HL-60/S4 treated with retinoic acid at 250 ng/mL for 4 days and 3 days (cell line): ENCODE results near the gene TFEB.
"Not testable (repeated sequence)": the region's sequence is repeated elsewhere in the genome, so short reads cannot be mapped to it uniquely, and the experiment has no call there.

Source experiments
- in situ Hi-C: fragments of 300-500 bp; cut with MboI; formaldehyde crosslinking; loops from 2 replicates; pipeline ENCODE4 v1.7.0; 2022; ENCODE audit warnings: low sequenced_read_pairs

Gene TFEB

DNA sequence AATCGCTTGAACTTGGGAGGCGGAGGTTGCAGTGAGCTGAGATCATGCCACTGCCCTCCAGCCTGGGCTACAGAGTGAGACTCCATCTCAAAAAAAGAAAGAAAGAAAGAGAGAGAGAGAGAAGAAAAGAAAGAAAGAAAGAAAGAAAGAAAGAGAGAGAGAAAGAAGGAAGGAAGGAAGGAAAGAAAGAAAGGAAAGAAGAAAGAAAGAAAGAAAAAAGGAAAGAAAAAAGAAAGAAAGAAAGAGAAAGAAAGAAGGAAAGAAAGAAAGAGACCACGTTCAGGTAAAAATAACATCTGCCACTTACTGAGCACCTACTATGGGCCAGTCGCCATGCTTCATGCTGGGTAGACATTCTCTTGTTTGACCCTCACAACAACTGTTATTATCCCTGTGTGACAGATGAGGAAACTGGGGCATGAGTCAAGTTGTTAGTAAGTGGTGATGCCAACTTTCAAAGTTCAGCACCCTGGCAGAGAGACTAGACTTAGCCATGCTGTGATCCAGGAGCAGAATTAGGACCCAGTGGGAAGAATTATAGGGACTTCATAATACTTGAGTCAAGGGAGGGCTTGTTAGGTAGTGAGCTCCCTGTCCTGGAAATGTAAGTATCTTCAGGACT, 30.7 kb upstream of the TFEB start:
- in situ Hi-C loops: not testable (repeated sequence)

DNA sequence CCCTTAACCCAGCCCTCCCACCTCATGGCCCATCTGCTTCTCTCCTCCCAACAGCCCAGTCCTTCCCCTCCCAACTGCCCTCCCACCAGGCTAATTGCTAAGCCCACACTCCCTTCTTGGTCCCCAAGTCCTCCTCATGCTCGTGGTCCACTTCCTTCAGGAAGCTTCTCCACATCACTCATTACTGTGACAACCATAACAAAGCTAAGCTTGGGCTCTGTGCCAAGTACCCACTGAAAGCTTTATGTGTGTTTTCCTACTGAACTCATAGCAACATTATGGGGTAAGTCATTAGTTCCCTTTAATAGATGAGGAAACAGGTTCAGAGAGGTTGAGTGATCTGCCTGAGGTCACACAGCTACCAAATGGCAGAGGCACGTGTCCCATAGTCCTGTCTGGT, 28.1 kb upstream of the TFEB start:
- in situ Hi-C loops: no loop called here

DNA sequence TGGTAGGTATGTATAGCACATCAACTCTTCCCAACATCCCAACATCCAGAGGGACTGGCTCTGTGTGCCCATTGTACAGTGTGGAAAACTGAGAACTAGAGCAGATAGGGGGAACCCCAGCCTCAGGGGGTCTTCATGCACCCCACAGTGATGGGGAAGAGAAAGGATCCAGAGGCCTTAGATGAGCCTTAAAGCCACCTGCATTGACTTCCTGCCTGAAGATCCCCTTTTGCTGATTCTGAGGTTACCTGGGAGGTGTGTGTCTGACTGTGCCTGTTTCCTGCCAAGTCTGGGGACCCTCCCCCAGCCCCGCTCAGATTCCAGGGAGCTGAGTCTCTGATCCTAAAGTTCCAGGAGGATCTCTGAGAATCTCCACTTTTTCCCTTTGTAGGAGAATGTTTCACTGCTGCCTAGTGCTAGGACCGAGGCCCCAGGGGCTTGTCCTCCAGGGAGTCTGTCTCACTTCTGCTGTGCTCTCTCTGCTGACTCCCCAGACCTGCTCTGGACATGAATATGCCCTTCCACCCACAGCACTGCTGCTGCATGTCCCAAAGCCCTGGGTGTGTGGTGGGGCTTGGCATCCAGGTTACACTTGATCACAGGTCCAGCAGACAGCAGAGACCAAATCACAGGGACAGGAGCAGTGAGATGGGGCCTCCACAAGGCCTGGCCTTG, 24.6 kb upstream of the TFEB start:
- in situ Hi-C loops: no loop called here

DNA sequence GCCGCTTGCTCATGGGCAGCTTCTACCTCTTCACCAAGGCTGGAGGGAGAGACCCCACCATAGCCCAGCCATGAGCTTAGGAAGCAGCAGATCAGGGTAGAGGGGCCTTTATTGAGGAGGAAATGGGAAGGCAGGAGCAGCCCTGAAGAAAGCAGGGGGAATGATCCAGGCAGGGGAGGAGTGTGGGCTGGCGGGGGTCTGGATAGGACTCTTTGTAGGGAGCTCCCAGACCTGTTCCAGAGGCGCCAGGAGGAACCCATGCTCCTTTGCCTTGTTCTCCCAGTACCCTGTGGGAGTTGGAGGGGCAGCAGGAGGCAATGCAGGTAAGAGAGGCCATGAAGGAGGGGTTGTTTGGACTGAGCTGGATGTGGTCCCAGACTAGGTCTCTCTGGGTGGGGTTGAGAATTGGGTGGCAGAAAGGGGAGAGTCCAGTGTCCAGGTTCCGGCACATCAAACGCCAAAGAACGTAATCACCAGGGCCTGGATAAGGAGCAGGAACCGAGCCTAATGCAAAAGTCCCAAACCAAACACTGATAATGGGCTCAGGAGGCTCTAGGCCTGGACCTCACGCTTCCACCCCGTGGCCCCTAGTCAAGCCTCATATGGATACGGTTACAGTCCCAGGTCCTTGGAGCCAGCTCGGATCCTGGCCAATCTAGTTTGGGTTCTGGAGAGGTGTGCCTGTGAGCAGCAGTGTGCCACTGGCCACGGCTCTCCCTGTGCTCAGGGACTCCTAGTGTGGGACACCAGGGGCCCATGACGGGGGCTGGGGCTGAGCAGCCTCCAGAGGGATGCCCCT, 23.9 kb upstream of the TFEB start:
- in situ Hi-C loops: no loop called here

DNA sequence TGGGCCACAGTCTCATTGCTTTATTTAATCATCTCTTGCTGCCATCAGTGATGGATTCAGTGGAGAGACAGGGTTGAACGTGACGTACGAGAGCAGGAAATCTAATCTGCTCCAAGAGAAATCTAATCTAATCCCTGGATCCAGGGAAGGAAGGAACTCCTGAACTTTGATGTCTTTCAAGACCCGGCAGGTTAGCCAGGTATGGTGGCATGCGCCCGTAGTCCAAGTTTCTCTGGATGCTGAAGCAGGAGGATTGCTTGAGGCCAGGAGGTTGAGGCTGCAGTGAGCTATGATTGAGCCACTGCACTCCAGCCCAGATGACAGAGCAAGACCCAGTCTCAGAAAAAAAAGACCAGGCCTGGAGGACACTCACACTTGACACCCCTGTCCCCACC, 23.2 kb upstream of the TFEB start:
- in situ Hi-C loops: no loop called here

DNA sequence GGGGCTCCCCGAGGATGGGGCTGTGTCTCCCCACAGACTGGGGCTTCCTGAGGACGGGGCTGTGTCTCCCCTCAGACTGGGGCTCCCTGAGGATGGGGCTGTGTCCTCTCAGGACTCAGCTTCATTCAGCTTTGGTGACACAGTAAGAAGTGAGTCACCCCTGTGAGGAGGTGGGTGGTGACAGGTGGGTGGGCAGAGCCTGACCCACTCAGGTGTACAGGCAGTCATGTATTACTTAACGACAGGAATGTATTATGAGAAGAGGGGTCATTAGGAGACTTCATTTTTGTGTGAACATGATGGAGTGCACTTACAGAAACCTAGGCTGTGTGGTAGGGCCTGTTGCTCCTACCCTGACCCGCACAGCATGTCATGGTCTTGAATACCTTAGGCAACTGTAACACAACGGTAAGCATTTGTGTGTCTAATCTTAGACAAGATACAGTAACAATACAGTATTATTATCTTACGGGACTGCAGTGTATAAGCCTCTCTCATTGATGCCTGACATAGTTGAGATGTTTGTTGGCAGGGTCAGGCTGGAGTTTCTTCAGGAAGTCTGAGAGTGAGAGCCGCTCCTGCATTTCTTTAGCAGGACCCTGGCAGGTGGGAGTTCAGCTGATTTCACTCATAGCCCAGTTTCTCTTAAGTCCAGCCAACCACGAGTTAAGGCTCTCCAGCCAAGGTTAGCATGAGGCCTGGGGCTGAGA, 22.7 kb upstream of the TFEB start:
- in situ Hi-C loops: no loop called here

DNA sequence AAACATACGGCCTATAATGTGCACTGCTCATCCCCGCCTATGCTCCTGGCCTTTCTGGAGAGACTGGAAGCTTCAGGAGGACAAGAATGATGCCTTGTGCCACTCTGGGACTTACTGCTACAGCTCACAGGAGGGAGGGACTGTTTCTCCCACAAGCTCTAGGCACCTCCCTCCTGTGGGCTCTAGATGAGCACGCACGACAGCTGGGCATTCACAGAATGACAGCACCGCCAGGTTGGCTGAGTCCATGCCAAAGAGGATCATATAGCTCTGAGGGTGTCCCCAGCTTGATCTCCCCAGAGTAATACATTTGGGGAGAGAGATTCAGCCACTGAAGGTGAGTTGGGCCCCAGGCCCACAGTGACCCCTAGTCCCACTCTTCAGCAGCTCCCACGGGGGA, 21.9 kb upstream of the TFEB start:
- in situ Hi-C loops: no loop called here

DNA sequence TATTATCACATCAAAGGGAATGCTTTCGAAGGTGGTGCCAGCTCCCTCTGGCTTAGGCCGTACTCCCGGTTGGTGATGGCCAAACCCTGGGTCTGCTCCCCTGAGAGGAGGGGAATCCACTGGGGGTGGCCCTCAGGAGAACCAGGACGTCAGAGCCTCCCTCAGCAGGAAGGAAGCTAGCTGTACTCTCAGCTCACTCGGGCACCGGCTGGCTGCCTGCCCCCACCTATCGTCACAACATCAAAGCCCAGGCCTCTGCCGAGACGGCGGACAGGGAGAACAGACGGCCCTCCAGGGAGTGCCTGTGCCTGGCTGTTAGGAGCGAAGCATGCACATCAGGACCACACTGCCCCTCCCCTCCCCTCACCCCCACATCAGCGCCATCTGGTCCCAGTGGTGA, 20.9 kb upstream of the TFEB start:
- in situ Hi-C loops: no loop called here

DNA sequence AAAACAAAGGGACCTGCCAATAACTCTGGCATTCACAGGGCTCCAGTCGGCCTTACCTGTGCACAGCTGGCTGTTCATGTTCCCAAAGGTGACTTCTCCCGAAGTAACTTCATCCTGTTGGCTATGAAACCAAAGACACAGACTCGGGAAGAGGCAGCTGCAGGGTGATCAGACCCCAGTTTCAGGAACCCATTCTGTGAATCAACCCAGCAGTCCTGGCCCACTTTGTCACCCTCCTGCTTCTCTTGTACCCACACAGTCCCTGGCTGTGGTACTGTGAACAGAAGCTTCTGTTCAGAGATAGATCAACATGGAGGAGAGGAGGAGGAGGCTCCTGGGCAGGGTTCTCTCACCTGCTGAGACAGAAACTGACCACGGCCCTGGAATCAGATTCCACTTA, 20.5 kb upstream of the TFEB start:
- in situ Hi-C loops: no loop called here

DNA sequence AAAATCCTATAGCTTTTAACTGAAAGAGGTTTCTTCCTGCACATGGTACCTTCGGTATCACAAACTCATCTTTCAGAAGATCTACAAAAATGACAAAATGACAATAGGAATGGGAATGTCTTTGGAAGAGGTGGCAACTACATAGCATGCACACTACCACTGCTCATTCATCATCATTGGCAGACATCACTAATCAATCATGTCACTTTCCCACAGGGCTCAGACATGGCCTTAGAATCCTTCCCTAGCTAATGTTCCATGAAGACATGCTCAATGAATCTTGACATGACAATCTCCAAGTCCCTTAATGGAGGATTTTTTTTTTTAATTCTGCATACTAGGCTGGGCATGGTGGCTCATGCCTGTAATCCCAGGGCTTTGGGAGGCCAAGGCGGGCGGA, 15.0 kb upstream of the TFEB start:
- in situ Hi-C loops: no loop called here

DNA sequence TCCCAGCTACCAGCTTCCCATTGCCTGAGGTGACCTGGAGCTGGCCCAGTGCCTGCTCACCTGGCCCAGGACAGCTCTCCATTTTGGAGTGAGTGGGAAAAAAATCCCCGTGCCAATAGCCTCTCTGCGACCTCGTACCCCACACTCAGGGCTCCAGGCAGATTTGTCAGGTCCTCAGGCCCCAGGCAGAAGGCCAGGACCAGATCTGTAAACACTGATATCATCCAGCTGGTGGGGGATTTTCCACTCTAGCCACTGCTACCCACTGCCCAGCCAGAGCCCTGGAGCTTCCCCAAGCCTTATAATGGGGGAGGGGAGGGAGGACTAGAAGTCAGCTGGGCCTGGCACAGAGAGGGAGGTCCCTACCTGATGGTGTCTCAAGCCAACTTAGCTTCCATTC, 13.1 kb upstream of the TFEB start:
- in situ Hi-C loops: no loop called here

DNA sequence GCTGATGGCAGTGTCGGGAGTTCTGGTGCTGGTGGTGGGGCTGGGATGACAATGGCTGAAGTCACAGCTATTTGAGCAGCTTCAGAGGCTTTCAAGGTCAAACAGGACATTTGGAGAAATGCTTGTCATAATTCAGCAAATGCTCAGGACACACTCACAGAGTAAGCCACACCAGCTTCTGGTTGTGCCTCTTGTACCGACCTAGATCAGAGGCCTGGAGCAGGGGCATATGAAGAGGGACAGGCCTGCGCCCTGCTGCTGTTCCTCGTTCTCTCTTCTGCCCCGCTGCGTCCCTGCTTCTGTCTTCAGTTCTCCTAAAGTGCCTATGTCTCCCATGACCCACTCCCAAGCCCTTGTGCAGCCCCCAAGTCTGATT, 12.7 kb upstream of the TFEB start:
- in situ Hi-C loops: no loop called here

DNA sequence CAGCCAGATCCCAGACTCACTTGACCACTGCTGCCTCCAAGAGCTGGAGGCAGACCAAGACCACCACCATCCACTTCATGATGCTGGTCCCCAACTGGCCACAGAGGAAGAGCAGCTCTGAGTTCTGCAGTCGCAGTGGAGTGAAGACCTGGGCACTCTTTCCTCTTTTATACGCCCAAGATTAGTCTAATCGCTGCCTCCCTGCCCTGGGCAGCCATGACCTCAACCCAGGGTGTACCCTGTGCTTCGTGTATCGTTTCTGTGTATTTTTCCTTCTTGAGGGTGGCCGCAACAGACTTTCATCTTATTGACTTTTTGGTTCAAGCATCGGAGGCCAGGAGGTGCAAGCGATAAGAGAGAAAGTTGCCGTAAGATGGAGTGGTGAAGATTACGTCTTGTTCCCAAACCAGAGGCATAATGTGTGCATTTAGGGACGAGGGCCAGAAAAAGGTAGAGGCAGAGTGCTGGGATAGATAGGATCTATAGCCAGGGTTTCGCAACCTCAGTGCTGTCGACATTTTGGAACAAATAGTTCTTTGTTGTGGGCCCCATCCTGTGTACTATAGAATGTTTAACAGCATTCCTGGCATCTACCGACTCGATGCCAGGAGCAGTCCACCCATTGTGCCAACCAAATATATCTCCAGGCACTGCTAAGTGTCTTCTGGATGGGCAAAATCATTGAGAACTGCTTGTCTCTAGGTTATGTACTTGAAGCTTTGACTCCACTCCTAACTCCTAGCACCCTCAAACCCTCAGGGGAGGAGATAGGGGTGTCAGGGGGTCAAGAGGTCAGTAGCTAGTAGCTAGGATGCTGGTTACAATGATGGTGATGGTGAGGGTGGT, 12.1 kb upstream of the TFEB start, which contains the start of gene PGC:
Gene PGC, minus strand, starts transcription at position 142 of the 846 bp plus-strand sequence. Its CDS starts 63 bp downstream, at position 79.
- in situ Hi-C loops: no loop called here

DNA sequence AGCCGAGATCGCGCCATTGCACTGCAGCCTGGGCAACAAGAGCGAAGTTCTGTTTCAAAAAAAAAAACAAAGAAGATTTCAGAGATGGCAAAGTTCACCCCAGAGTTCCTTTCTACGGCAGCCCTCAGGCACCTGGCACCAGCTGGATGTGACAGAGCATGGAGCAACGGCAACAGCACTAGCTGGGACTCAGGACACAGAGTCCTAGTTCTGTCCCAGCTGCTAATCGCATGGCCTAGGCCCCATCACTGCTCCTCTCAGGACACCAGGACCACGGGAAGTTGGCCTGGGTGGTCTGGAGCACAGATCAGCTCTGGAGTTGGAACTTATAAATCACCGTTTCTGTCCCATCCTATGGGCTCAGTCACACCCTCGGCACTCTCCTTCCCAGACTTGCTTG, 10.7 kb upstream of the TFEB start:
- in situ Hi-C loops: no loop called here

DNA sequence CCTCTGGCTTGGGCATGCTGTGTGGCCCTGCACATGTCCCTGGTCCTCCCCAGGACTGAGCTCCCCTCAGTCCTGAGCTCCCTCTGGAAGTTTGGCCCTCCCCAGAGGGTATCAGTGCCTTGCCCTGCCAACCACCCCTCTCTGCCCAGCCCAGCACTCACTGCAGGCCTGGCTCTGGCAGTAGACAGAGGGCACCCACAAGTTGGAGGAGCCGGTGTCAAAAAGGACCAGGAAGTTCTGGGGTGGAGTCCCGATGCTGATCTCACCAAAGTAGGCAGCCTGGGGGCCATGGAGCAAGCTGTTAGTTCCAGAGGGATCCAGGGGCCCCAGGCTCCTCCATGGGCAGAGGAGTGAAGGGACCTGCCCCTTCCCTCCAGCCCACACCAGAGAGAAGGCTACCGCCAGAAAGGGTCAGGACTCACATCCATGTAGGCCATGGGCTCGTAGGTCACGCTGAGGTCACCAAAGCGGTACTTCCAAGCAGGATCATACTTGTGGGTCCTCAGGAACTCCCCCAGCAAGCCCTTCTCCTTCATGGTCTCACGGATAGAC, 8.9 kb upstream of the TFEB start:
- in situ Hi-C loops: no loop called here

DNA sequence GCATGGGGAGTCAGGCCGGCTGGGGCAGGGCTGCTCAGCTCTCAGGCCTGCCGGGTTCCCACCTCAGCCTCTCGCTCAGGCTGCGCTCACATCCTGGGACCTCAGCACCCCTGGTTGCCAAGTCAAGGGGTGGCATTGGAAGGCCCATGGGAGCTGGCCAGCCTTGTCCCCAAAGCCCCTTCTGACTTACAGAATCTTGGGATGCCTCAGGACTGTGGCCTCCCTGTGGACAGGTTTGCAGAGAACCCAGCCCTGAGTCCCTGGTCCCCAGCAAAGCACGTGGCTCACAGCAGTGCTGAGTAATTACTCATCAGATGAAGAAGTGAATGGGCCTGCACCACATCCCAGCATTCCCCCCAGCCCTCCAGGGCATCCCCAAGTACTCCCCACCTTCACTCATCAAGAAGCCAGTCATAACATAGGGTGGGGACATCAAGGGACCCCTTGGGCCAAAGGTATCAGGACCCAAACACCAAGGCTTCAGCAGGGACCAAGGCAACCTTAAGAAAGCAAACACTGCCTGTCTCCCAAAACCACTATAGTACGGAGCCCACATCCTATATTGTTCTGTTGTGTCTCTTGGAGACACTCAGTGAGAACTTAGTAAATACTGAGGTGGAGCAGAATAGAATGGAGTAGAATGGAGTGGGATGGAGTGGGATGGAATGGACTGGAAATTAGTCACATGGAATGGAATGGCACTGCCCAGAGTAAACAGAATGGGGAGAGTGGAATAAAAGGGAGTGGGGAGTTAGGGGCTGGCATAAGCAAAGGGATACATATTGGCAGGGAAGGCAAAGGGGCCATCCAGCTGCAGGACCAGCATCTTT, 8.2 kb upstream of the TFEB start:
- in situ Hi-C loops: no loop called here

DNA sequence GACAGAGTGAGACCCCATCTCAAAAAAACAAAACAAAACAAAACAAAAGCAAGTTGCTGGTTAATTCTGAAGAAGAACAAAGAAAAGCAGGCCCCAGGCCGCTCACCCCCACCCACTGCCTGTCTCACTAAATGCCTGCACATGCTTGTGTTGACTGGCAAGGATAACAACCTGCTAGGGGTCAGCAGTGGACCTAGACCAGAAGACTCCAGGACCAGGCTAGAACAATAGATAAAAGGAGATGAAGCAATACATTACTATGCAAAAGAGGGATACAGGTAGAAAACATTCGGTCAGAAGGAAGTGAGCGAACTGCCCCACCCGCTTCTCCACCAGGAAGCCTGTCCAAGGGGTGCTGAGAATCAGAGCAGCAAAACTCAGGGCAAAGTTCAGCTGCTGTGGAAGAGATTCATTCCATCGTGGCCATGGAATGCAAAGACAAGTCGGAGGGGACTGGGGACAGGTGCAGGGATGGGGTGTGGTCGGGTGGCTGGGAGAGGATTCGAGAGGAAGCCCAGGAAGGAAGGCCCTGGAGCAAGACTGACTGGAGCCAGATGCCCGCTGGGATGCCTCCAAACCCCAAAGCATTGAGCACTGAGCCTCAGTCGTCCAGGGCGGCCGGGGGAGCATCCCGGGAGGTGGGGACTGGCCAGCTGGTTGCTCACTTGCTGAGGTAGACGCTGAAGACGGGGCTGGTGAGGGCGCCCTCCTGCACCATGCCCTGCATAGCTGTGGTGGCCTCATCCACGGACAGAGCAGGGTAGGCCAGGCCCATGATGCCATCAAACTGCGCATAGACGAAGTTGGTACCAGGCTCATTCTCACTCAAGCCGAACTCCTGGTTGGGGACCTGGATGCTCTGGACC, 6.5 kb upstream of the TFEB start:
- in situ Hi-C loops: no loop called here

DNA sequence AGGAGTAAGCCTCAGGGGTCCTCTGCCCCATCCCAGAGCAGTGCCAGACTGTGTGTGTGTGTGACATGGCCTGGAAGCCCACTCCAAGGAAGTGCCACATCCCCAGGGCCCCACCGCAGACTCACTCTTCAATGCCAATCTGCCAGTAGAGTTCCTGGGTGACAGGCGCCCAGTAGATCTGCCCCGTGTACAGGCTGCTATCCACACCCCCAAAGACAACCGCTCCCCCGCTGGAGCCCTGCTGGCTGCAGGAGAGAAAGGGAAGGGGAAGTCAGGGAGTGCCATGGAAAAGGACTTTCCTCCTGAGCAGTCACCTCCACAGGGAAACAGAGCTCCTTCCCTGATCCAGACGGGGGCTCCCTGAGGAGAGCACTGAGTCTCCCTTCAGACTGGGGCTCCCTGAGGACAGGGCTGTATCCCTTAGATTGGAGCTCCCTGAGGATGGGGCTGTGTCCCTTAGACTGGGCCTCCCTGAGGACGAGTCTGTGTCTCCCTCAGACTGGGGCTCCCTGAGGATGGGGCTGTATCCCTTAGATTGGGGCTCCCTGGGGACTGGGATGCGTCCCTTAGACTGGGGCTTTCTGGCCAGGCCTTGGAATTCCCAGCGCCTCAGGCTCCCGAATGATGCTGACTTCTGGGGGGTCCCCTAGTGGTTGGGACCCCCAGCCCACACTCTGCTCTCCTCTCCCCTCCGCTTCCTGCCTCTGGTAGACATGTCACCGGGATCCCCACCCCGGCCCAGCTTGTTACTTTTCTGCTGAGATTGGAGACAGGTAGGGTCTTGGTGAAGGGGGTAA, 5.2 kb upstream of the TFEB start:
- in situ Hi-C loops: no loop called here
